ENCODE measurements around the gene NPPA. TPM values are rescaled to one million over a fixed set of nuclear protein-coding genes. Genes with fewer than 3 reads are reported as not detected.

The NPPA gene
- total RNA-seq, 1 experiment from 2014 or later: not detected

DNA sequence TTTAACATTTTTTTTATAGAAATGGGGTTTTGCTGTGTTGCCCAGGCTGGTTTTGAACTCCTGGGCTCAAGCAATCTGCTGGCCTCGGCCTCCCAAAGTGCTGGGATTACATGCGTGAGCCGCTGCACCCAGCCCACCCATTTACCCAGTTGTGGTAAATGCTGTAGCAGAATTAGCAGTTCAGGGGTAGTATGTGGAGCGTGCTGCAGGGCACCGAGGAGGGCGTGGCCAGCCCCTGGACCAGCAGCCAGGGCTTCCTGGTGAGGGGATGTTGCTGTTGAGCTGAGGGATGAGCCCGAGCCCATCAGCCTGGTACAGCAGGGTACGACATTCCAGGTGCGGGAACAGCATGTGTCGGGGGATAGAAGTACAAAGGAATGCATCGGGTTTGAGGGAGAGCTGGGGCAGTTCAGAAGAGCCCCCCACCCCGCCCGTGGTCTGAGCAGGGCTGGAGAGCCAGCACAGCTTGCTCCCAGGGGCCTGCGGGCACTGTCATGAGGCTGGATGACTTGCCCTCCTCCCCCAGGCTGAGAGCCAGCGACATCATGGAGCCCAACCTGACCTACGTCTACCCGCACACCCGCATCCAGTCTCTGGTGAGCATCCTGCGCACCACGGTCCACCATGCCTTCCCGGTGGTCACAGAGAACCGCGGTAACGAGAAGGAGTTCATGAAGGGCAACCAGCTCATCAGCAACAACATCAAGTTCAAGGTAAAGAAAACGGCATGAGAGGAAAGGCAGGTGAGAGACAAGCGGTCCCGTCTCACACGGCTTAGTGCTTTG is 11.9 kb downstream of the NPPA start:
- Histone ChIP-seq H3K36me3 (ENCODE audit: low read depth, low read length) (peaks cover 10% of the 10 kb centered on the region), H2AFZ (ENCODE audit: low read length) (no peak overlapping the region), H4K20me1 (ENCODE audit: low read length) (no peaks in the 10 kb centered on the region), H3K27ac (ENCODE audit: low read length) (no peak overlapping the region), H3F3A (ENCODE audit: low read length, unreplicated experiment) (no peaks in the 10 kb centered on the region), H3K4me1 (ENCODE audit: insufficient read depth, low read length) (no peaks in the 10 kb centered on the region), H3K27me3 (ENCODE audit: low read length) (no peaks in the 10 kb centered on the region), H3K9me3 (ENCODE audit: low read length) (no peaks in the 10 kb centered on the region), H3K79me2 (ENCODE audit: low read length) (no peaks in the 10 kb centered on the region), H3K4me3 (ENCODE audit: low read length) (no peak overlapping the region), H3K9me2 (replicated peaks; ENCODE audit: low read length) (no peaks in the 10 kb centered on the region), H3K9ac (ENCODE audit: low read length) (no peak overlapping the region), H3K4me2 (ENCODE audit: low read length) (no peak overlapping the region)
- BruUV-seq (replicated peaks): no TSS peak
- DNase-seq: no peak
- ChIA-PET CTCF (no interaction called here), POLR2A (ENCODE audit: unreplicated experiment) (no interaction called here)
- no peak for ATAC-seq
- intact Hi-C loops (cut with micrococcal nuclease): no loop called here
- TF ChIP-seq EZH2phosphoT487 (IDR thresholded peaks at IDR 0.05; ENCODE audit: borderline replicate concordance, low read length): no peak
- TF ChIP-seq, protein P1, sequence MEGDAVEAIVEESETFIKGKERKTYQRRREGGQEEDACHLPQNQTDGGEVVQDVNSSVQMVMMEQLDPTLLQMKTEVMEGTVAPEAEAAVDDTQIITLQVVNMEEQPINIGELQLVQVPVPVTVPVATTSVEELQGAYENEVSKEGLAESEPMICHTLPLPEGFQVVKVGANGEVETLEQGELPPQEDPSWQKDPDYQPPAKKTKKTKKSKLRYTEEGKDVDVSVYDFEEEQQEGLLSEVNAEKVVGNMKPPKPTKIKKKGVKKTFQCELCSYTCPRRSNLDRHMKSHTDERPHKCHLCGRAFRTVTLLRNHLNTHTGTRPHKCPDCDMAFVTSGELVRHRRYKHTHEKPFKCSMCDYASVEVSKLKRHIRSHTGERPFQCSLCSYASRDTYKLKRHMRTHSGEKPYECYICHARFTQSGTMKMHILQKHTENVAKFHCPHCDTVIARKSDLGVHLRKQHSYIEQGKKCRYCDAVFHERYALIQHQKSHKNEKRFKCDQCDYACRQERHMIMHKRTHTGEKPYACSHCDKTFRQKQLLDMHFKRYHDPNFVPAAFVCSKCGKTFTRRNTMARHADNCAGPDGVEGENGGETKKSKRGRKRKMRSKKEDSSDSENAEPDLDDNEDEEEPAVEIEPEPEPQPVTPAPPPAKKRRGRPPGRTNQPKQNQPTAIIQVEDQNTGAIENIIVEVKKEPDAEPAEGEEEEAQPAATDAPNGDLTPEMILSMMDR (conservative IDR thresholded peaks at IDR 0.05; ENCODE audit: low read depth, low read length): no peak
- TF ChIP-seq EZH2 (IDR thresholded peaks at IDR 0.05; ENCODE audit: low read length, unreplicated experiment): no peak

DNA sequence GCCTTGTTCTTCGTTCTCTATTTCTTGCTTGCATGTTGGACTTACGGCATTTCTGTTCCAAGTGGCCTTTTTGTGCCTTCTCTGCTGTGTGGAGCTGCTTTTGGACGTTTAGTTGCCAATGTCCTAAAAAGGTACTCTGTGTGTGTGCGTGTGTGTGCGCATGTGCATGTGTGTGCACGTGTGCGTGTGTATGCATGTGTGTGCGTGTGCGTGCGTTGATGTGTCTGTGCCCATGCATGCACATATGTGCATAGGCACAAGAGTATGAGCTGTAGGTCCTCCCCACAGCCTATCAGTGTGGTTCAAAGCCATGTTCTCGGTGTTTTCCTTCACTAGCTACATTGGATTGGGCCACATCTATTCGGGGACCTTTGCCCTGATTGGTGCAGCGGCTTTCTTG is 13.7 kb downstream of the NPPA start:
- H3K27ac ChIP-seq (ENCODE audit: low read length): no peak overlapping the region
- ATAC-seq (no peak), DNase-seq (no peak)
- BruUV-seq (replicated peaks): no TSS peak
- H3K27me3 ChIP-seq (ENCODE audit: low read length): no peaks in the 10 kb centered on the region
- no peak overlapping the region for H3K4me3 ChIP-seq (ENCODE audit: low read length)
- ChIA-PET POLR2A (ENCODE audit: unreplicated experiment) (no interaction called here), CTCF (no interaction called here)
- H3K79me2 ChIP-seq (ENCODE audit: low read length): no peaks in the 10 kb centered on the region
- H3K9ac ChIP-seq (ENCODE audit: low read length): no peak overlapping the region
- peaks cover 20% of the 10 kb centered on the region for H3K36me3 ChIP-seq (ENCODE audit: low read depth, low read length)
- H3K4me1 ChIP-seq (ENCODE audit: insufficient read depth, low read length): no peaks in the 10 kb centered on the region
- no peaks in the 10 kb centered on the region for H4K20me1 ChIP-seq (ENCODE audit: low read length)
- no peak overlapping the region for H2AFZ ChIP-seq (ENCODE audit: low read length)
- H3F3A ChIP-seq (ENCODE audit: low read length, unreplicated experiment): no peaks in the 10 kb centered on the region
- intact Hi-C loops (cut with micrococcal nuclease): no loop called here
- TF ChIP-seq EZH2 (IDR thresholded peaks at IDR 0.05; ENCODE audit: low read length, unreplicated experiment): no peak
- TF ChIP-seq, protein P1 (conservative IDR thresholded peaks at IDR 0.05; ENCODE audit: low read depth, low read length): no peak
- no peak for TF ChIP-seq EZH2phosphoT487 (IDR thresholded peaks at IDR 0.05; ENCODE audit: borderline replicate concordance, low read length)
- H3K4me2 ChIP-seq (ENCODE audit: low read length): no peak overlapping the region
- no peaks in the 10 kb centered on the region for H3K9me3 ChIP-seq (ENCODE audit: low read length)
- H3K9me2 ChIP-seq (replicated peaks; ENCODE audit: low read length): no peaks in the 10 kb centered on the region

DNA sequence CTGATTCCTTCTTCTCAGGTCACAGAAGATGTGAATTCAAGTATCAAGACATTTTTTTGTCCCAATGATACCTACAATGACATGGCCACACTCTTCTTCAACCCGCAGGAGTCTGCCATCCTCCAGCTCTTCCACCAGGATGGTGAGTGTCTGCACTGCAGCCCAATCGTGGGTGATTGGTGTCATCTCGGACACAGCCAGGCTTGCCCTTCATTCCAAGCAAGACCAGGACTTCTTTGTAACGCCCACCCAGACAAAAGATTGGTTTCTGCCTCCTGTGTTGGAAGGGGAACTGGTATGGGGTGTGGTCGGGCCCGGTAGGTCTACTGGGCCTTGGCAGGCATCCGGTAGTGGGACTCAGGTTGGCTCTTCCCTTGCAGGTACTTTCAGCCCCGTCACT is 14.1 kb downstream of the NPPA start:
- POLR2A ChIA-PET (ENCODE audit: unreplicated experiment): no interaction called here
- intact Hi-C loops (cut with micrococcal nuclease): no loop called here
- H3K9me2 ChIP-seq (replicated peaks; ENCODE audit: low read length): no peaks in the 10 kb centered on the region
- no peaks in the 10 kb centered on the region for H3K79me2 ChIP-seq (ENCODE audit: low read length)
- no peaks in the 10 kb centered on the region for H4K20me1 ChIP-seq (ENCODE audit: low read length)
- no peak overlapping the region for H3K27ac ChIP-seq (ENCODE audit: low read length)
- H3K4me3 ChIP-seq (ENCODE audit: low read length): no peak overlapping the region
- ATAC-seq (no peak), DNase-seq (no peak)
- CTCF ChIA-PET: no interaction called here
- H3K9ac ChIP-seq (ENCODE audit: low read length): no peak overlapping the region
- H3K36me3 ChIP-seq (ENCODE audit: low read depth, low read length): peaks cover 23% of the 10 kb centered on the region
- H3K9me3 ChIP-seq (ENCODE audit: low read length): no peaks in the 10 kb centered on the region
- H3K4me2 ChIP-seq (ENCODE audit: low read length): no peak overlapping the region
- no peak overlapping the region for H2AFZ ChIP-seq (ENCODE audit: low read length)
- TF ChIP-seq EZH2 (IDR thresholded peaks at IDR 0.05; ENCODE audit: low read length, unreplicated experiment) (no peak), EZH2phosphoT487 (IDR thresholded peaks at IDR 0.05; ENCODE audit: borderline replicate concordance, low read length) (no peak)
- TF ChIP-seq, protein P1 (conservative IDR thresholded peaks at IDR 0.05; ENCODE audit: low read depth, low read length): no peak
- H3K4me1 ChIP-seq (ENCODE audit: insufficient read depth, low read length): no peaks in the 10 kb centered on the region
- no peaks in the 10 kb centered on the region for H3K27me3 ChIP-seq (ENCODE audit: low read length)
- BruUV-seq (replicated peaks): no TSS peak
- no peaks in the 10 kb centered on the region for H3F3A ChIP-seq (ENCODE audit: low read length, unreplicated experiment)
